Endothelial cell (in vitro differentiated cells): ENCODE measurements around the gene C8A. TPM values are rescaled to one million over a fixed set of nuclear protein-coding genes. Genes with fewer than 3 reads are reported as not detected.

Experiments
- DNase-seq: peaks from one replicate; pipeline ENCODE4 v3.0.0; 2021; ENCODE audit warnings: low spot score
- H3K27ac Mint-ChIP-seq: one replicate; pipeline ENCODE4 v1.8.0; 2021; ENCODE audit warnings: mixed read lengths, inconsistent platforms; ENCODE audit not compliant: unreplicated experiment
- H3K27me3 Mint-ChIP-seq: one replicate; pipeline ENCODE4 v1.8.0; 2021; ENCODE audit warnings: mild to moderate bottlenecking, moderate library complexity, mixed read lengths, inconsistent platforms; ENCODE audit not compliant: unreplicated experiment
- H3K36me3 Mint-ChIP-seq: one replicate; pipeline ENCODE4 v1.8.0; 2021; ENCODE audit warnings: mild to moderate bottlenecking, low read depth, mixed read lengths, inconsistent platforms; ENCODE audit not compliant: unreplicated experiment
- H3K4me1 Mint-ChIP-seq: one replicate; pipeline ENCODE4 v1.8.0; 2021; ENCODE audit warnings: mild to moderate bottlenecking, mixed read lengths, inconsistent platforms; ENCODE audit not compliant: unreplicated experiment
- H3K4me3 Mint-ChIP-seq: one replicate; pipeline ENCODE4 v1.8.0; 2021; ENCODE audit warnings: mild to moderate bottlenecking, mixed read lengths, inconsistent platforms; ENCODE audit not compliant: unreplicated experiment
- H3K9me3 Mint-ChIP-seq: one replicate; pipeline ENCODE4 v1.8.0; 2021; ENCODE audit warnings: mixed read lengths, inconsistent platforms; ENCODE audit not compliant: unreplicated experiment
- total RNA-seq: library from RNA; stranded (reverse); fragmentation: NEBNext Ultra II Directional; extraction: Animal tissue kit (Norgen Biotek cat#: 25700); gene quantifications from one replicate; pipeline ENCODE4 v1.2.1, GENCODE V29; 2021; ENCODE audit not compliant: unreplicated experiment
- TF ChIP-seq, protein P1 (sequence below): fragments of 200-600 bp; sonication (generic); IDR thresholded peaks from one replicate; pipeline ENCODE4 v1.5.0; 2021; ENCODE audit warnings: antibody characterized with exemption; ENCODE audit not compliant: unreplicated experiment

Gene C8A
- total RNA-seq, 1 donor from 2014 or later, result not detected

DNA sequence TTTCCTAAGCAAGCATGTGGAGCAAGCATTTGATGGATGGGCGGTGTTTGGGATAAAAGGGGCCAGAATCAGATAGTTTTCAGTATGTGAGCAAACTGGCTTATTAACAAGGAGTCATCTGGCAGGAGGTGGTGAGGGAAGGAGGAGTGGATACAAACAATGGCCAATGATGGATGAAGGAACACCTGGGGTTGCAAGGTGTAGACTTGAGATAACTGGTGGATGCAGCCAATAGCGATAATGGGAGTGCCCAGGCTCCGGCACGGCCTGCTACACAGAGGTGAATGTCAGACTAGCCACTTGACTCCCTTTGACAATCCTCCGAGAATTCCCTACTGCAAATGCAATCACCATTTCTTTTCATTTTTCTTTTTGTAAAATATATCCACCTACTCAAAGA, 69.5 kb downstream of the C8A start:
- no peaks in the 10 kb centered on the region for H3K4me1 Mint-ChIP-seq
- no peaks in the 10 kb centered on the region for H3K36me3 Mint-ChIP-seq
- no peak overlapping the region for H3K27ac Mint-ChIP-seq
- no peak for DNase-seq
- no peak overlapping the region for H3K4me3 Mint-ChIP-seq
- H3K9me3 Mint-ChIP-seq, result no peaks in the 10 kb centered on the region
- H3K27me3 Mint-ChIP-seq, result peaks cover 4% of the 10 kb centered on the region
- TF ChIP-seq, protein P1, sequence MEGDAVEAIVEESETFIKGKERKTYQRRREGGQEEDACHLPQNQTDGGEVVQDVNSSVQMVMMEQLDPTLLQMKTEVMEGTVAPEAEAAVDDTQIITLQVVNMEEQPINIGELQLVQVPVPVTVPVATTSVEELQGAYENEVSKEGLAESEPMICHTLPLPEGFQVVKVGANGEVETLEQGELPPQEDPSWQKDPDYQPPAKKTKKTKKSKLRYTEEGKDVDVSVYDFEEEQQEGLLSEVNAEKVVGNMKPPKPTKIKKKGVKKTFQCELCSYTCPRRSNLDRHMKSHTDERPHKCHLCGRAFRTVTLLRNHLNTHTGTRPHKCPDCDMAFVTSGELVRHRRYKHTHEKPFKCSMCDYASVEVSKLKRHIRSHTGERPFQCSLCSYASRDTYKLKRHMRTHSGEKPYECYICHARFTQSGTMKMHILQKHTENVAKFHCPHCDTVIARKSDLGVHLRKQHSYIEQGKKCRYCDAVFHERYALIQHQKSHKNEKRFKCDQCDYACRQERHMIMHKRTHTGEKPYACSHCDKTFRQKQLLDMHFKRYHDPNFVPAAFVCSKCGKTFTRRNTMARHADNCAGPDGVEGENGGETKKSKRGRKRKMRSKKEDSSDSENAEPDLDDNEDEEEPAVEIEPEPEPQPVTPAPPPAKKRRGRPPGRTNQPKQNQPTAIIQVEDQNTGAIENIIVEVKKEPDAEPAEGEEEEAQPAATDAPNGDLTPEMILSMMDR, result no peak

DNA sequence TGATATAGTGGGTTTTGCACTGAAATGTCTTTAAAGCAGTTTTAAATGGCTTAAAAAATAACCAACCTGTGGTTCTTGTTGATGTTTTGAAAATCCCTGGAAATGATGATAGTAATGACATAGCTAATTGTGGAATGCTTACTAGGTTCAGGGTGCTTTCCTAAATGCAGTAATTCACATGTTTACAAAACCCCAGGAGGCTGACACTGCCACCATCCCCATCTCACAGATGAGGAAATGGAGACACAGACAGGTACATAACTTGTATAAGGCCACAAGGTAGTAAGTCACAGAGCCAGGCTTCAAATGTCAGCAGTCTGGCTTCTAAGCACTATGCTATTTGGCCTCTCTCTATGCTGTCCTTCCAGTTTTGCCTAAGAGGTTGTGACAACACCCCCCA, 70.6 kb downstream of the C8A start:
- Mint-ChIP-seq H3K9me3 (no peaks in the 10 kb centered on the region), H3K36me3 (no peaks in the 10 kb centered on the region), H3K27me3 (peaks cover 4% of the 10 kb centered on the region), H3K4me1 (no peaks in the 10 kb centered on the region), H3K4me3 (no peak overlapping the region), H3K27ac (no peak overlapping the region)
- no peak for DNase-seq
- TF ChIP-seq, protein P1, result no peak

DNA sequence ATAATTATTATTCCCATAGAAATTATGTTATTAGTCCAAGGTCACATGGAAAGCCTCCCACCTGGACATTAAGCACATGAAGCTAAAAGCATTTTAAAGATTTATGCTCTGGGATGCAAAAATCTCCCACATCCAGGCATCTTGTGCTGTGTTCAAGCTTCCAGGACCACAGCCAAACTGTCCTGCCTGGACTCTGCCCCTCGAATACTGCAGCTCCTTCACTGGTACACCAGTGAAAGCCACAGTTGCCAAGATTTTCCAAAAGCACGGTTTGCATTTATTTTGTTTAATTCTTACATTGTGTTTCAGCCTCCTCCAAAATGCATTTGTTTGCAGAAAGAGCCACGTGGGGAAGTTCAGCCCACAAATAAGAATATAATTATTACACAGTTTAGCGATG, 72.6 kb downstream of the C8A start:
- Mint-ChIP-seq H3K4me1 (no peaks in the 10 kb centered on the region), H3K36me3 (no peaks in the 10 kb centered on the region), H3K27me3 (peaks cover 2% of the 10 kb centered on the region), H3K4me3 (no peak overlapping the region), H3K9me3 (no peaks in the 10 kb centered on the region), H3K27ac (no peak overlapping the region)
- no peak for DNase-seq
- TF ChIP-seq, protein P1, result no peak

DNA sequence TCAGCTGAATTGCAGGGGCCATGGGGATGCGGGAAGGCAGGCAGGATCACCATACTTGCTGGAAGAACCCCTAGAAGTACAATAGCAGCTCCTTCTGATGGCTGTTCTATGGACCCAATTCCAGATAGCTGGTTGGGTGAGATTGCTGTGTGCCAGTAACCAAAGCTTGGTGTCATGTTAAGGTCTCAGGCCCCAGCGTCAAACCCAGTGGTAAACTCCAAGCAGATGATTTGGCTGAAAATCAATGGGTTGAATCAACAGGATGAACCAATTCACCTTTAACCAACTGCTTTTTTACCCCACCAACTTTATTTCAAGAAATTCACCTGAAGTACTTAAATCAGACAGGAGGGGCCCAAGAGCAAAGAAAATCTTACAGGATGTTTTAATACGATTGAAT, 73.4 kb downstream of the C8A start:
- TF ChIP-seq, protein P1, result no peak
- Mint-ChIP-seq H3K4me3 (no peak overlapping the region), H3K27ac (no peak overlapping the region), H3K9me3 (no peaks in the 10 kb centered on the region), H3K36me3 (no peaks in the 10 kb centered on the region), H3K27me3 (peaks cover 2% of the 10 kb centered on the region), H3K4me1 (no peaks in the 10 kb centered on the region)
- DNase-seq, result no peak

DNA sequence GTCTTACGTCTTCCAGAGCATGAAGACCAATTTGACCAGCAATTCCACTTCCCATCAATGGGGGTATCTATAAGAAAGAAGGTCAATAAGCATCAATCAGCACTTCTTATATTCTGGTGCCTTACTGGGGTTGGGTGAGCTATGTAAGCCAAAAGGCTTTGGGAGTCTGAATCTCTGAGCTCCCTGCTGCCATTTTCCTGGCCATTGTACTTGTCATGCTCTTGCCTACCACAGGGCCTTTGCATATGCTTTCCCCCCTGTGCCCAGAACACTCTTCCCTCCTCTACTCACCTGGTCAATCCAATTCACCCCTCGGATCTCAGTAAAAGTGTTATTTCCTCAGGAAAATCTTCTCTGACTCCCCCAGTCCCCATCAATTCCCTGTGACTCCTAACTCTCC, 74.9 kb downstream of the C8A start:
- Mint-ChIP-seq H3K4me3 (no peak overlapping the region), H3K9me3 (no peaks in the 10 kb centered on the region), H3K27ac (no peak overlapping the region), H3K4me1 (no peaks in the 10 kb centered on the region), H3K27me3 (peaks cover 2% of the 10 kb centered on the region), H3K36me3 (no peaks in the 10 kb centered on the region)
- TF ChIP-seq, protein P1, result no peak
- DNase-seq, result no peak
